Osteoblast (primary cell): ENCODE measurements around the gene RHNO1. TPM values are rescaled to one million over a fixed set of nuclear protein-coding genes. Genes with fewer than 3 reads are reported as not detected.
A peak's percentile ranks its signal among the peaks of the same experiment; 100 is the strongest.

Source experiments
- DNase-seq: peaks from one replicate; pipeline ENCODE4 v3.0.0; 2011; ENCODE audit warnings: low spot score, mixed read lengths; ENCODE audit not compliant: insufficient read length; ENCODE audit errors: missing footprints
- H2AFZ ChIP-seq: 2 replicates; pipeline ENCODE4 v1.6.0; 2011; ENCODE audit warnings: mild to moderate bottlenecking, low read length
- H3K27ac ChIP-seq: 2 replicates; pipeline ENCODE4 v1.5.1; 2011; ENCODE audit warnings: mild to moderate bottlenecking, low read depth, low read length, moderate library complexity
- H3K27me3 ChIP-seq: 2 replicates; pipeline ENCODE4 v1.6.0; 2012; ENCODE audit warnings: mild to moderate bottlenecking, control low read depth, inconsistent platforms, low read length, moderate library complexity; ENCODE audit not compliant: insufficient read depth
- H3K36me3 ChIP-seq: 2 replicates; pipeline ENCODE4 v1.5.1; 2011; ENCODE audit warnings: mild to moderate bottlenecking, low read length, control low read depth, moderate library complexity; ENCODE audit not compliant: insufficient read depth
- H3K4me1 ChIP-seq: 2 replicates; pipeline ENCODE4 v1.5.1; 2011; ENCODE audit warnings: mild to moderate bottlenecking, low read length, control low read depth, moderate library complexity; ENCODE audit not compliant: insufficient read depth
- H3K4me2 ChIP-seq: 2 replicates; pipeline ENCODE4 v1.6.0; 2011; ENCODE audit warnings: mild to moderate bottlenecking, low read length; ENCODE audit not compliant: insufficient read depth
- H3K4me3 ChIP-seq: fragments of 200-600 bp; sonication (generic); 3 replicates; pipeline ENCODE4 v1.5.1; 2012; ENCODE audit warnings: mild to moderate bottlenecking, low read length, inconsistent platforms; ENCODE audit not compliant: insufficient read depth
- H3K79me2 ChIP-seq: 2 replicates; pipeline ENCODE4 v1.6.0; 2012; ENCODE audit warnings: mild to moderate bottlenecking, low read length, control low read depth, inconsistent platforms; ENCODE audit not compliant: insufficient read depth
- H3K9me3 ChIP-seq: 2 replicates; pipeline ENCODE4 v1.5.1; 2011; ENCODE audit warnings: low read depth, low read length, control low read depth
- H4K20me1 ChIP-seq: 2 replicates; pipeline ENCODE4 v1.6.0; 2012; ENCODE audit warnings: mild to moderate bottlenecking, low read length, control low read depth; ENCODE audit not compliant: insufficient read depth
- total RNA-seq: library from RNA; depleted of rRNA; stranded (reverse); fragments of >200 nt; gene quantifications from 2 replicates; pipeline ENCODE4 v1.2.3, GENCODE V29; 2012
- TF ChIP-seq, protein P1 (sequence below): IDR thresholded peaks from 2 replicates; pipeline ENCODE4 v1.5.1; 2011; ENCODE audit warnings: mild to moderate bottlenecking, low read depth, low read length, moderate library complexity; ENCODE audit errors: extremely low read depth

The RHNO1 gene, protein sequence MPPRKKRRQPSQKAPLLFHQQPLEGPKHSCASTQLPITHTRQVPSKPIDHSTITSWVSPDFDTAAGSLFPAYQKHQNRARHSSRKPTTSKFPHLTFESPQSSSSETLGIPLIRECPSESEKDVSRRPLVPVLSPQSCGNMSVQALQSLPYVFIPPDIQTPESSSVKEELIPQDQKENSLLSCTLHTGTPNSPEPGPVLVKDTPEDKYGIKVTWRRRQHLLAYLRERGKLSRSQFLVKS
- 27.1 and 28.6 TPM in 2 replicates for total RNA-seq

DNA sequence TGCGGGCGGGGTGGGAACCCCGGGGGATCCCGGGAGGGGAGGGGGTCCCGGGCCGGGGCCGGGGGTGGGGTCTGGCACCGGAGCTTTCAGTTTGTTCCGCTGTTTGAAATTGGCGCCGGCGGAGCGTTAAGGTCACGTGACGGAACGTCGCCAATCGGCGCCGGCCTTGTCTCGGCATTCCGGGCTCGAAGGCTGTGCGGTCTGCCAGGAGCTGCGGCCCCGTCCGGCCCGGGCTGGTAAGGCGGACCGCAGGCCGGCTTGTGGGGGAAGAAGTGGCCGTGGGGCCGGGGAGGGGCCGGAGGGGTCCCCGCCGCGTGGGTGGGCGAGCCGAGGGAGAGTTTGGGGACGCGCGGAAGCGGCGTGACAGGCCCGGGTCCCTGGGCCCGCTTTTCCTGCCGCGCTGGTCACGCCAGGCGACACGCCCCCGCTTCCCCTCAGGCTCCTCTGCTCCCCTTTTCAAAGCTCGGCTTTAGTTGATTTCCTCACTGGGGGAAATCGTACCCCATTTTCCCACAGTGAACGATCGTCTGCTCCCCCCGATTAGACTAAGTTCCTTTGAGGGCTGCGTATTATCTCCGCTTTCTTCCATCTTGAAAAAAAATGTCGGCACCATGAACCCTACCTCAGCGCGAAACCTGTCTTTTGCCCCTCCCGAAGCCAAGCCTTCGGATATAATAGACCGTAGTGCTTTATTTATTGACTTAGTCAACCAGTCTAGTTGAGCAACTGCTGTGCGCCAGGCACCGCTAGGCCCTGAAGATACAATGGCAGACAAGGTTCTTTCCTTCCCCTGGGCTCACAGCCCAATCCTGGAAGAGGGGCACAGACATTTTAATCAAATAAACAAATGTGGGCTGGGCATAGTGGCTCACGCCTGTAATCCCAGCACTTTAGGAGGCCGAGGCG is at the start of gene RHNO1, which contains the start of gene FOXM1:
RHNO1 (plus strand) TSS at position 177 of the 906 bp plus-strand sequence. CDS start 8,144 bp downstream, outside the sequence.
FOXM1 (minus strand) TSS at position 128 of the 906 bp plus-strand sequence. CDS start 2,696 bp downstream, outside the sequence.
- Histone ChIP-seq H3K79me2 (peaks cover 81% of the 10 kb centered on the region), H3K27me3 (no peaks in the 10 kb centered on the region), H3K9me3 (no peaks in the 10 kb centered on the region), H3K4me1 (peaks cover 15% of the 10 kb centered on the region), H3K4me3 (peak within 1 kb of the TSS; percentile 94), H3K27ac (peak within 1 kb of the TSS; percentile 98), H2AFZ (peak within 1 kb of the TSS; percentile 99), H4K20me1 (peaks cover 5% of the 10 kb centered on the region), H3K4me2 (peak within 1 kb of the TSS; percentile 98), H3K36me3 (no peaks in the 10 kb centered on the region)
- TF ChIP-seq, protein P1, sequence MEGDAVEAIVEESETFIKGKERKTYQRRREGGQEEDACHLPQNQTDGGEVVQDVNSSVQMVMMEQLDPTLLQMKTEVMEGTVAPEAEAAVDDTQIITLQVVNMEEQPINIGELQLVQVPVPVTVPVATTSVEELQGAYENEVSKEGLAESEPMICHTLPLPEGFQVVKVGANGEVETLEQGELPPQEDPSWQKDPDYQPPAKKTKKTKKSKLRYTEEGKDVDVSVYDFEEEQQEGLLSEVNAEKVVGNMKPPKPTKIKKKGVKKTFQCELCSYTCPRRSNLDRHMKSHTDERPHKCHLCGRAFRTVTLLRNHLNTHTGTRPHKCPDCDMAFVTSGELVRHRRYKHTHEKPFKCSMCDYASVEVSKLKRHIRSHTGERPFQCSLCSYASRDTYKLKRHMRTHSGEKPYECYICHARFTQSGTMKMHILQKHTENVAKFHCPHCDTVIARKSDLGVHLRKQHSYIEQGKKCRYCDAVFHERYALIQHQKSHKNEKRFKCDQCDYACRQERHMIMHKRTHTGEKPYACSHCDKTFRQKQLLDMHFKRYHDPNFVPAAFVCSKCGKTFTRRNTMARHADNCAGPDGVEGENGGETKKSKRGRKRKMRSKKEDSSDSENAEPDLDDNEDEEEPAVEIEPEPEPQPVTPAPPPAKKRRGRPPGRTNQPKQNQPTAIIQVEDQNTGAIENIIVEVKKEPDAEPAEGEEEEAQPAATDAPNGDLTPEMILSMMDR = no peak
- DNase-seq = peak; percentile 99

GRCh38 chr12:2829275-2829674 is 47.7 kb upstream of the RHNO1 start:
- peaks cover 2% of the 10 kb centered on the region for H3K27me3 ChIP-seq
- no peak for DNase-seq
- no peak overlapping the region for H3K27ac ChIP-seq
- no peak overlapping the region for H3K4me2 ChIP-seq
- no peak overlapping the region for H2AFZ ChIP-seq
- no peaks in the 10 kb centered on the region for H3K9me3 ChIP-seq
- no peaks in the 10 kb centered on the region for H3K79me2 ChIP-seq
- TF ChIP-seq, protein P1 = no peak
- peaks cover 28% of the 10 kb centered on the region for H3K36me3 ChIP-seq
- H3K4me3 ChIP-seq = no peak overlapping the region
- peaks cover 11% of the 10 kb centered on the region for H3K4me1 ChIP-seq
- no peaks in the 10 kb centered on the region for H4K20me1 ChIP-seq

DNA sequence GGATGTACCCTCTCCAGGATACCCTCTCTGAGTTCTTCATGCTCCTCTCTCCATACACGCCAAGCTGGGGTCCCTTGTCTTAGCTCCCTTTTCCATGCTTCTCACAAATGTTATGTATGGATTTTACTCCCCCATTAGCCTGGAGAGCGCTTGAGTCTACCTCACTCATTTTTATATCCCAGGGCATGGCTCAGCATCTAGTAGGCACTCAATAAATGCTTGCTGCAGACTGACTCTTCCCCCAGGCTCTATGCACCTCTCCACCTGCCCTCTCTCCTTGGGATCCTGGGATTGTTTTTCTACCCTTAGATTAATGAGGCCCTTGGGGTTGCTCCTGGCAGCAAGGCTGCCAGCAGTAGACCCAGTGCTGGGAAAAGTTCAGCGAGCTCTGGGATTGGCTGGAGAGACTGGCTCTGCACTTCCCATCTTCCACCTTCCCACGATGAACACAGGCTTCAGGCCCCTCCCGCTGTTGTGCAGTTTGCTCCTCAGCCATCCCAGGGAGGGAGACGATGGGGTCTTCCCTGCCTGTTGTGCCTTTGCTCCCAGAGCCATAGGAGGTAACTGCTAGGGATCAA is 44.4 kb upstream of the RHNO1 start:
- H4K20me1 ChIP-seq = no peaks in the 10 kb centered on the region
- TF ChIP-seq, protein P1 = no peak
- H3K4me3 ChIP-seq = no peak overlapping the region
- DNase-seq = no peak
- no peak overlapping the region for H3K4me2 ChIP-seq
- peaks cover 12% of the 10 kb centered on the region for H3K4me1 ChIP-seq
- H3K9me3 ChIP-seq = no peaks in the 10 kb centered on the region
- H3K27ac ChIP-seq = no peak overlapping the region
- no peak overlapping the region for H2AFZ ChIP-seq
- H3K79me2 ChIP-seq = no peaks in the 10 kb centered on the region
- peaks cover 7% of the 10 kb centered on the region for H3K36me3 ChIP-seq
- peaks cover 6% of the 10 kb centered on the region for H3K27me3 ChIP-seq
